ENCODE data around the gene RAB40B. TPM values are rescaled to one million over a fixed set of nuclear protein-coding genes. Genes with fewer than 3 reads are reported as not detected.

The RAB40B gene
- total RNA-seq, 4 donors from 2014 or later, result 10.4 to 25.5 (median 19.2) TPM

- Histone ChIP-seq H3K27ac (no peak overlapping the region), H3K27me3 (no peaks in the 10 kb centered on the region), H3K36me3 (no peaks in the 10 kb centered on the region), H3K4me3 (no peak overlapping the region), H3K9me3 (no peaks in the 10 kb centered on the region), H3K4me1 (peaks cover 0 to 20% (median 13%) of the 10 kb centered on the region in 3 donors)
- ATAC-seq, result no peak
- 60% methylated on average over 2 of the region's 35 CpGs; no CpG with 5 or more reads in 1 of the 2 donors for WGBS, 2 donors (ENCODE audit: low coverage in 1 of 2)
- TF ChIP-seq POLR2A (IDR thresholded peaks at IDR 0.05) (no peak), EP300 (IDR thresholded peaks at IDR 0.05) (no peak), POLR2AphosphoS5 (IDR thresholded peaks at IDR 0.05) (no peak), CTCF (IDR thresholded peaks at IDR 0.05) (no peak)
Measured at GRCh38 chr17:82713071-82713723, 14.7 kb upstream of the RAB40B start.

- H3K27me3 ChIP-seq, result no peaks in the 10 kb centered on the region
- 85% methylated on average over 17 of the region's 29 CpGs; no CpG with 5 or more reads in 1 of the 2 donors for WGBS, 2 donors (ENCODE audit: low coverage in 1 of 2)
- no peak overlapping the region for H3K27ac ChIP-seq
- TF ChIP-seq POLR2A (IDR thresholded peaks at IDR 0.05) (no peak), CTCF (IDR thresholded peaks at IDR 0.05) (no peak), EP300 (IDR thresholded peaks at IDR 0.05) (no peak), POLR2AphosphoS5 (IDR thresholded peaks at IDR 0.05) (no peak)
- H3K36me3 ChIP-seq, result no peaks in the 10 kb centered on the region
- H3K4me1 ChIP-seq, result peaks cover 0 to 9% (median 0%) of the 10 kb centered on the region in 3 donors
- no peak for ATAC-seq
- H3K4me3 ChIP-seq, result no peak overlapping the region
- no peaks in the 10 kb centered on the region for H3K9me3 ChIP-seq
Measured at GRCh38 chr17:82710499-82711232, 12.2 kb upstream of the RAB40B start.

GRCh38 chr17:82709676-82710498, 11.4 kb upstream of the RAB40B start:
- 92% methylated on average over 2 of the region's 25 CpGs; no CpG with 5 or more reads in 1 of the 2 donors for WGBS, 2 donors (ENCODE audit: low coverage in 1 of 2)
- no peaks in the 10 kb centered on the region for H3K36me3 ChIP-seq

GRCh38 chr17:82709024-82709675, 10.7 kb upstream of the RAB40B start:
- peaks cover 0 to 8% (median 0%) of the 10 kb centered on the region in 3 donors for H3K4me1 ChIP-seq
- TF ChIP-seq CTCF (IDR thresholded peaks at IDR 0.05) (no peak), EP300 (IDR thresholded peaks at IDR 0.05) (no peak), POLR2AphosphoS5 (IDR thresholded peaks at IDR 0.05) (no peak), POLR2A (IDR thresholded peaks at IDR 0.05) (no peak)
- no CpG with 5 or more reads among the region's 9 CpGs for WGBS, 2 donors (ENCODE audit: low coverage in 1 of 2)
- ATAC-seq, result no peak
- H3K9me3 ChIP-seq, result no peaks in the 10 kb centered on the region
- no peak overlapping the region for H3K4me3 ChIP-seq
- no peaks in the 10 kb centered on the region for H3K27me3 ChIP-seq
- H3K36me3 ChIP-seq, result no peaks in the 10 kb centered on the region
- no peak overlapping the region for H3K27ac ChIP-seq

More at GRCh38 chr17:82709676-82710498, 11.4 kb upstream of the RAB40B start:
- Histone ChIP-seq H3K27ac (no peak overlapping the region), H3K9me3 (no peaks in the 10 kb centered on the region), H3K4me1 (peaks cover 0 to 8% (median 0%) of the 10 kb centered on the region in 3 donors), H3K4me3 (no peak overlapping the region), H3K27me3 (no peaks in the 10 kb centered on the region)
- ATAC-seq, result no peak
- TF ChIP-seq POLR2AphosphoS5 (IDR thresholded peaks at IDR 0.05) (no peak), CTCF (IDR thresholded peaks at IDR 0.05) (no peak), POLR2A (IDR thresholded peaks at IDR 0.05) (no peak), EP300 (IDR thresholded peaks at IDR 0.05) (no peak)
